Measurements from ENCODE around the gene ZNF444. TPM values are rescaled to one million over a fixed set of nuclear protein-coding genes. Genes with fewer than 3 reads are reported as not detected.

The ZNF444 gene
- total and polyA plus RNA-seq, 9 of the 15 experiments (the other 6 are each of a cell fraction or from before 2014, with no cell fraction given), result 0.39 to 40.0 (median 6.9) TPM

- TF ChIP-seq CTCFL (IDR thresholded peaks at IDR 0.05; ENCODE audit: borderline replicate concordance, insufficient read depth, low read depth, low read length, poor library complexity, severe bottlenecking) (no peak), MYC (IDR thresholded peaks at IDR 0.05; ENCODE audit: low read depth, low read length) (peak; percentile 87; the same call in 1 of the 2 replicates), MYC (CRISPR knock-in tag; IDR thresholded peaks at IDR 0.05; ENCODE audit: borderline replicate concordance, low read depth) (no peak), RBM25 (IDR thresholded peaks at IDR 0.05; ENCODE audit: low read depth, low read length, severe bottlenecking) (no peak), CBFB (CRISPR knock-in tag; IDR thresholded peaks at IDR 0.05) (no peak), RHOXF2B (CRISPR knock-in tag; conservative IDR thresholded peaks at IDR 0.05) (no peak), ZNF668 (CRISPR knock-in tag; IDR thresholded peaks at IDR 0.05) (no peak), HNRNPL (IDR thresholded peaks at IDR 0.05; ENCODE audit: low read depth, low read length) (peak; percentile 80; the same call in 1 of the 2 replicates), ZBTB11 (CRISPR knock-in tag; IDR thresholded peaks at IDR 0.05) (peak in 1 of 3 experiments; percentile 76; a peak in 2 of 6 replicates), KDM4B (IDR thresholded peaks at IDR 0.05; ENCODE audit: borderline replicate concordance in 2 of 2, low read depth in 1 of 2) (no peak), EHMT2 (IDR thresholded peaks at IDR 0.05) (no peak), JUN (IDR thresholded peaks at IDR 0.05; ENCODE audit: borderline replicate concordance, low read depth, low read length) (0 out of 2 replicates have a peak, but pooled peaks have one; percentile 25), JUN (CRISPR knock-in tag; IDR thresholded peaks at IDR 0.05; ENCODE audit: borderline replicate concordance) (peak; percentile 55; the same call in 1 of the 2 replicates), DACH1 (IDR thresholded peaks at IDR 0.05; ENCODE audit: partially characterized antibody) (no peak), ID3 (CRISPR knock-in tag; IDR thresholded peaks at IDR 0.05) (no peak), ID3 (tag; IDR thresholded peaks at IDR 0.05) (peak; percentile 88), MLLT1 (IDR thresholded peaks at IDR 0.05) (no peak), HLTF (IDR thresholded peaks at IDR 0.05) (no peak), CSDE1 (IDR thresholded peaks at IDR 0.05) (no peak; a peak in 1 of 4 replicates), YBX1 (IDR thresholded peaks at IDR 0.05) (no peak), ZNF174 (CRISPR knock-in tag; IDR thresholded peaks at IDR 0.05) (no peak)
Measured at GRCh38 chr19:56140583-56141416, at the start of gene ZNF444 (continued).
